ENCODE measurements around the gene NHERF2. TPM values are rescaled to one million over a fixed set of nuclear protein-coding genes. Genes with fewer than 3 reads are reported as not detected.

NHERF2 gene
- polyA plus RNA-seq, 3 donors from 2014 or later = 0.54 to 1.4 TPM; not detected in 1

DNA sequence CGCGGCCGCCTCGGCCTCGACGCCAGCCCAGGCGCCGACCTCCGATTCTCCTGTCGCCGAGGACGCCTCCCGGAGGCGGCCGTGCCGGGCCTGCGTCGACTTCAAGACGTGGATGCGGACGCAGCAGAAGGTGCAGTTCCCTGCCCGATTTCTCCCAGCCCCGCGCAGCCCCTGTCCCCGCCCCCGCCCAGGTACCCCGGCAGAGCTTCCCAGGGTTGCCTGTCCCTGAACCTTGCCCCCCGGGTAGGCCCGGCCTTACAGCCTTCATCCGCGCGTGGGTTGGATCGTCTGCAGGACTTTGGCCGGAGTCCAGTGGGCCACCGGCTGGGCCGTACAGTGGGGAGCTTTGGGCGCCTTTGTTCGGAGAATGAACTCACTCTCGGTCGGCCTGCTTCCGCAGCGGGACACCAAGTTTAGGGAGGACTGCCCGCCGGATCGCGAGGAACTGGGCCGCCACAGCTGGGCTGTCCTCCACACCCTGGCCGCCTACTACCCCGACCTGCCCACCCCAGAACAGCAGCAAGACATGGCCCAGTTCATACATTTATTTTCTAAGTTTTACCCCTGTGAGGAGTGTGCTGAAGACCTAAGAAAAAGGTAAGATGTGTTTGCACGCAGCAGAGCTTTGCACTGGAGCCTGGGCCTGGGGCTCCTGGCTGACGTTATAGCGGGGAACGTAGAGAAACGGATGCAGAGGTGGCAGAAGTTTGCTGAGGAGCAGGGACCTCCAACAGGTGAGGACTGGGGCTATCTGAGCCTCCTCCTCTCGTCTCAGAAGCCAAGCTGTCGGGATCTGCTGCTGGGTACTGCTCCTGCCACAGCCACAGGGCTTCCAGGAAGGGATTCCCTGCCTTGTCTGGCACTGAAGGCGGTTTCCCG is 42.1 kb upstream of the NHERF2 start:
- Mint-ChIP-seq H3K9me3 (no peaks in the 10 kb centered on the region), H3K4me1 (peaks cover 17% of the 10 kb centered on the region in 2 donors), H3K27me3 (ENCODE audit: low read depth in 3 of 3) (peaks cover 13 to 23% (median 14%) of the 10 kb centered on the region in 3 donors), H3K27ac (peak overlapping the region in 4 of 6 donors; percentile 28 to 66 (median 55)), H3K36me3 (no peaks in the 10 kb centered on the region), H3K4me3 (peak overlapping the region; percentile 66 to 78 (median 73))
- DNase-seq = no peak

GRCh38 chr16:1985466-1986150 is 41.1 kb upstream of the NHERF2 start:
- H3K27me3 Mint-ChIP-seq (ENCODE audit: low read depth in 3 of 3) = peaks cover 13 to 21% (median 13%) of the 10 kb centered on the region in 3 donors
- H3K9me3 Mint-ChIP-seq = no peaks in the 10 kb centered on the region
- no peak overlapping the region for H3K27ac Mint-ChIP-seq
- peaks cover 17 to 21% of the 10 kb centered on the region in 2 donors for H3K4me1 Mint-ChIP-seq
- peak overlapping the region; percentile 66 to 78 (median 73) for H3K4me3 Mint-ChIP-seq
- DNase-seq = no peak
- H3K36me3 Mint-ChIP-seq = no peaks in the 10 kb centered on the region

GRCh38 chr16:1987198-1987597 is 39.5 kb upstream of the NHERF2 start:
- Mint-ChIP-seq H3K4me3 (peak overlapping the region in 1 of 5 donors; percentile 30), H3K27ac (no peak overlapping the region), H3K36me3 (no peaks in the 10 kb centered on the region), H3K4me1 (peaks cover 27 to 31% of the 10 kb centered on the region in 2 donors), H3K9me3 (no peaks in the 10 kb centered on the region), H3K27me3 (ENCODE audit: low read depth in 3 of 3) (peaks cover 17 to 29% (median 21%) of the 10 kb centered on the region in 3 donors)
- no peak for DNase-seq

DNA sequence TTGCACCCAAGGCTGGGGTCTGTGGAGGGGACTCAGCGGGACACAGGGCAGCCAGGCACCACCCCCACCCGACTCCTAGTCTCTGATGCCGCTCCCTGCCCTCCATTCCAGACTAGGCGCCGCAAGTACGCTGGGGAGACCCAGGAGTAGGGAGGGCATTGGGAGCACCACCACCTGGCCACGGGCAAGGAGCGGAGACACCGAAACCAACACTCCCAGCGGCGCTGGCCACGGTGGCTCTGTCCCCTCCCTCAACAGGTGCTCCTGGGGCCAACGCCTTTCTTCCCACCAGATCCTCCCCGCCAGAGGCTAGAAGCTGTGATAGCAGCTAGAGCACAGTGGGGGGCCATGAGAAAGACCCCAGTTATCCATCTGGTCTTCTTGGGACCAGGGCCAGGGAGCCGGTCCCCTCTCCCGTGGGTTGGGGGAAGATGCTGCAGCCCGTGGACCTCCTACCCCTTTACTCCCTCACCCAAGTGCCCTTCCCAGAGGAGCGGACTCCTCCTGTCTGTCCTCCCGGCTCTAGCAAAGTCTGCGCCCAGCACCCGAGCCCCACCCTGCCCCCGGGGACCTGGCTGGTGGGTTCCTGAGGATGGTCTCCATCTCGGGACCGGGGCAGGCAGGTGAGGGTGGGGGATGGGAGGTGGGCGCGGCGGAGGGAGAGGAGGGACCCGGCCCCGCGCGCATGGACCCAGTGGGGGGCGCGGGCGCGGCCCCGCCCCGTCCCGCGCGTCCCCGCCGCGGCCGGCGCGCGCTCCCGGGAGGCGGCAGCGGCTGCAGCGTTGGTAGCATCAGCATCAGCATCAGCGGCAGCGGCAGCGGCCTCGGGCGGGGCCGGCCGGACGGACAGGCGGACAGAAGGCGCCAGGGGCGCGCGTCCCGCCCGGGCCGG is 37.2 kb upstream of the NHERF2 start, which contains the start of gene SYNGR3:
Gene SYNGR3 (plus strand): TSS at position 762 of the 892 bp plus-strand sequence. CDS start 133 bp downstream, outside the sequence.
- Mint-ChIP-seq H3K4me1 (peaks cover 31 to 32% of the 10 kb centered on the region in 2 donors), H3K9me3 (no peaks in the 10 kb centered on the region), H3K27me3 (ENCODE audit: low read depth in 3 of 3) (peaks cover 12 to 22% (median 18%) of the 10 kb centered on the region in 3 donors), H3K36me3 (no peaks in the 10 kb centered on the region), H3K27ac (peak within 1 kb of the TSS; percentile 17 to 93 (median 88)), H3K4me3 (peak within 1 kb of the TSS; percentile 79 to 85 (median 80))
- peak in 1 of 3 donors; percentile 35 for DNase-seq

DNA sequence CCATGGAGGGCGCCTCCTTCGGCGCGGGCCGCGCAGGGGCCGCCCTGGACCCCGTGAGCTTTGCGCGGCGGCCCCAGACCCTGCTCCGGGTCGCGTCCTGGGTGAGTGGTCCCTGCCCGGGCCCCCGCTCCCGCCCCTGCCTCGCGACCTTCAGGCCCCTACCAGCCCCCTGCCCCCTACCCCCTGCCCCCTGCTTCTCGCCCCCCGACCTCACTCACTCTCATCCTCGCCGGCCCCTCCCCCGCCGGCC is 36.7 kb upstream of the NHERF2 start:
- Mint-ChIP-seq H3K4me1 (peaks cover 26% of the 10 kb centered on the region in 2 donors), H3K4me3 (no peak overlapping the region), H3K36me3 (no peaks in the 10 kb centered on the region), H3K27me3 (ENCODE audit: low read depth in 3 of 3) (peaks cover 12 to 21% (median 18%) of the 10 kb centered on the region in 3 donors), H3K27ac (no peak overlapping the region), H3K9me3 (no peaks in the 10 kb centered on the region)
- no peak for DNase-seq

GRCh38 chr16:1990351-1991134 is 36.2 kb upstream of the NHERF2 start:
- Mint-ChIP-seq H3K27ac (peak overlapping the region; percentile 73 to 93 (median 90)), H3K36me3 (no peaks in the 10 kb centered on the region), H3K27me3 (ENCODE audit: low read depth in 3 of 3) (peaks cover 12 to 19% (median 18%) of the 10 kb centered on the region in 3 donors), H3K4me3 (peak overlapping the region; percentile 79 to 85 (median 80)), H3K9me3 (no peaks in the 10 kb centered on the region), H3K4me1 (peaks cover 23 to 24% of the 10 kb centered on the region in 2 donors)
- peak; percentile 44 to 53 (median 51) for DNase-seq

DNA sequence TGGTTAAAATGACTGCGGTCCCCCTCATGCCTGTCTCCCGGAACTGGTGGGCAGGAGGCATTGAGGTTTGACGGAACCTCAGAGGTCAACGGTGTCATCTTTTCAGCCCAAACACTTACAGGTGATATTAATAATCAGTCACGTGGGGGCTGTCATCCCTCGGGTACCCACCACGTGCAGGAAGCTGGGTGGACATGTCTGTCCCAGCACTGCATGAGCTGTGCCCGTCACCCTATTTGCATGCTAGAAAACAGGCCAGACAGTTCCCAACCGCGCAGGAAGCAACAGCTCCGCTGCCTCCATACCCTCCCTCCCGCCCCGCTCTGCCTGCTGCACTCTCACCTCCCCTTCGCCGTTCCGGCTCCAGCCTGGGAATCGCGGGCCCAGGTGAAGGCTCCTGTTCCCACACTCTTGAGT is 35.6 kb upstream of the NHERF2 start:
- peaks cover 12 to 19% (median 18%) of the 10 kb centered on the region in 3 donors for H3K27me3 Mint-ChIP-seq (ENCODE audit: low read depth in 3 of 3)
- peak overlapping the region; percentile 73 to 93 (median 90) for H3K27ac Mint-ChIP-seq
- H3K4me1 Mint-ChIP-seq = peaks cover 24 to 25% of the 10 kb centered on the region in 2 donors
- peak; percentile 73 to 77 (median 76) for DNase-seq
- H3K9me3 Mint-ChIP-seq = no peaks in the 10 kb centered on the region
- no peaks in the 10 kb centered on the region for H3K36me3 Mint-ChIP-seq
- H3K4me3 Mint-ChIP-seq = peak overlapping the region; percentile 79 to 85 (median 80)

- no peak for DNase-seq
- Mint-ChIP-seq H3K27ac (peak overlapping the region; percentile 73 to 93 (median 90)), H3K4me3 (peak overlapping the region; percentile 79 to 85 (median 80)), H3K27me3 (ENCODE audit: low read depth in 3 of 3) (peaks cover 12 to 19% (median 18%) of the 10 kb centered on the region in 3 donors), H3K36me3 (no peaks in the 10 kb centered on the region), H3K4me1 (peaks cover 27 to 28% of the 10 kb centered on the region in 2 donors), H3K9me3 (no peaks in the 10 kb centered on the region)
Measured at GRCh38 chr16:1991588-1991947, 35.1 kb upstream of the NHERF2 start.

GRCh38 chr16:1991948-1992703 is 34.6 kb upstream of the NHERF2 start:
- peaks cover 12 to 19% (median 18%) of the 10 kb centered on the region in 3 donors for H3K27me3 Mint-ChIP-seq (ENCODE audit: low read depth in 3 of 3)
- DNase-seq = peak; percentile 92 to 94 (median 93)
- H3K9me3 Mint-ChIP-seq = no peaks in the 10 kb centered on the region
- H3K36me3 Mint-ChIP-seq = peaks cover 0 to under 1% (median 0%) of the 10 kb centered on the region in 3 donors
- peaks cover 28 to 29% of the 10 kb centered on the region in 2 donors for H3K4me1 Mint-ChIP-seq
- peak overlapping the region; percentile 73 to 82 (median 80) for H3K4me3 Mint-ChIP-seq
- peak overlapping the region in 5 of 6 donors; percentile 34 to 93 (median 83) for H3K27ac Mint-ChIP-seq

GRCh38 chr16:1992704-1993317 is 33.9 kb upstream of the NHERF2 start:
- Mint-ChIP-seq H3K4me3 (no peak overlapping the region), H3K27me3 (ENCODE audit: low read depth in 3 of 3) (peaks cover 12 to 19% (median 18%) of the 10 kb centered on the region in 3 donors), H3K27ac (no peak overlapping the region), H3K36me3 (peaks cover 0 to 4% (median 4%) of the 10 kb centered on the region in 3 donors), H3K9me3 (no peaks in the 10 kb centered on the region), H3K4me1 (peaks cover 28 to 29% of the 10 kb centered on the region in 2 donors)
- DNase-seq = no peak

GRCh38 chr16:1993731-1994131 is 33.0 kb upstream of the NHERF2 start:
- Mint-ChIP-seq H3K27ac (peak overlapping the region; percentile 49 to 87 (median 68)), H3K4me1 (peaks cover 24 to 26% of the 10 kb centered on the region in 2 donors), H3K27me3 (ENCODE audit: low read depth in 3 of 3) (peaks cover 8 to 20% (median 15%) of the 10 kb centered on the region in 3 donors), H3K9me3 (no peaks in the 10 kb centered on the region), H3K36me3 (peaks cover 0 to 10% (median 4%) of the 10 kb centered on the region in 3 donors), H3K4me3 (peak overlapping the region in 4 of 5 donors; percentile 29 to 51 (median 35))
- no peak for DNase-seq
